Subcutaneous adipose tissue (tissue), 4 donors: ENCODE data around the gene LZTS2. TPM values are rescaled to one million over a fixed set of nuclear protein-coding genes. Genes with fewer than 3 reads are reported as not detected.

ENCODE experiments used
- total RNA-seq, 4 donors: library from RNA; depleted of rRNA; stranded (reverse); fragments of >200 nt; gene quantifications; one replicate each; pipeline ENCODE4 v1.1.0, GENCODE V29; 2016
- TF ChIP-seq, protein P1 (sequence below): fragments of 450-650 bp; IDR thresholded peaks from one replicate; pipeline ENCODE4 v1.5.1; 2016; ENCODE audit warnings: low read depth, mild to moderate bottlenecking, control low read depth, antibody characterized with exemption, moderate library complexity

Gene LZTS2
- total RNA-seq, 4 donors from 2014 or later = 27.4 to 130 (median 45.2) TPM

DNA sequence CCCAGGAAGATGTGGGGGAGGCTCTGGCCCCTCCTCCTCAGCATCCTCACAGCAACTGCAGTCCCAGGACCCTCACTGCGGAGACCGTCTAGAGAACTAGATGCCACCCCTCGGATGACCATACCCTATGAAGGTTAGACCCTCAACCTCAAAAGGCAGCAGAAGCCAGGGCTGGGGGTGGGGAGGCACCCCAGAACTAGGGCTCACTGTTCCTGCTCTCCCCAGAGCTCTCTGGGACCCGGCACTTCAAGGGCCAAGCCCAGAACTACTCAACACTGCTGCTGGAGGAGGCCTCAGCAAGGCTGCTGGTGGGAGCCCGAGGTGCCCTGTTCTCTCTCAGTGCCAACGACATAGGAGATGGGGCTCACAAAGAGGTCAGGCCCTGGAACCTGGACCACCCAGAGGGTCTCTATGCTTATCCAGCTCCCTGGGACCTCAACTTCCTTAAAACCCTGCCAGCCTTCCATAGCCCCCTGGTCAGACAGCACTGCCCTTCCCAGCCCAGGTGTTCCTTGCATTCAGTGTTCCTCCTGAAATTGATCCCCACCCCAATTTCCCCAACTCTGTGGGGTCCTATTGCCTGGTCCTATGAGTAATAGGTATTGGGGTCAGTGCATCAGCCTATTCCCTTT lies 26.6 kb upstream of the LZTS2 start:
- TF ChIP-seq, protein P1, sequence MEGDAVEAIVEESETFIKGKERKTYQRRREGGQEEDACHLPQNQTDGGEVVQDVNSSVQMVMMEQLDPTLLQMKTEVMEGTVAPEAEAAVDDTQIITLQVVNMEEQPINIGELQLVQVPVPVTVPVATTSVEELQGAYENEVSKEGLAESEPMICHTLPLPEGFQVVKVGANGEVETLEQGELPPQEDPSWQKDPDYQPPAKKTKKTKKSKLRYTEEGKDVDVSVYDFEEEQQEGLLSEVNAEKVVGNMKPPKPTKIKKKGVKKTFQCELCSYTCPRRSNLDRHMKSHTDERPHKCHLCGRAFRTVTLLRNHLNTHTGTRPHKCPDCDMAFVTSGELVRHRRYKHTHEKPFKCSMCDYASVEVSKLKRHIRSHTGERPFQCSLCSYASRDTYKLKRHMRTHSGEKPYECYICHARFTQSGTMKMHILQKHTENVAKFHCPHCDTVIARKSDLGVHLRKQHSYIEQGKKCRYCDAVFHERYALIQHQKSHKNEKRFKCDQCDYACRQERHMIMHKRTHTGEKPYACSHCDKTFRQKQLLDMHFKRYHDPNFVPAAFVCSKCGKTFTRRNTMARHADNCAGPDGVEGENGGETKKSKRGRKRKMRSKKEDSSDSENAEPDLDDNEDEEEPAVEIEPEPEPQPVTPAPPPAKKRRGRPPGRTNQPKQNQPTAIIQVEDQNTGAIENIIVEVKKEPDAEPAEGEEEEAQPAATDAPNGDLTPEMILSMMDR = no peak

DNA sequence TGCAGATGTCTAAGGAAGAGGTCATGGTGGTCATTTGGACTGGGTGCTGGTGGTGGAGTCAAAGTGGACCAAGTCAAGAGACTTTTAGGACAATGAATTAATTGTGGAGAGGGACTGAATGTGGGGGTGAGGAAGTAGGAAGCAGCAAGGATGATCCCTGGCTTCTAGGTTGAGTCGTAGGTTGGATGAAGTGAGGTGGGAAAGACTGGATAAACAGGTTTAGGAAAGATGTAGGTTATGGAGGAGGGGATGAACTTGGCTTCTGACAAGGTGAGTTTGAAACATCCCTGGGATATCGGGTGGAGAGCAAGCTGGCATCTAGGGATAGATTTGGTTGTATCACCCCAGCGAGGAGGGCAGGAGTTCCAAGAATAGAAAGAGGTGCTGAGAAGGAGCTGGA lies 22.7 kb upstream of the LZTS2 start:
- TF ChIP-seq, protein P1 = no peak

DNA sequence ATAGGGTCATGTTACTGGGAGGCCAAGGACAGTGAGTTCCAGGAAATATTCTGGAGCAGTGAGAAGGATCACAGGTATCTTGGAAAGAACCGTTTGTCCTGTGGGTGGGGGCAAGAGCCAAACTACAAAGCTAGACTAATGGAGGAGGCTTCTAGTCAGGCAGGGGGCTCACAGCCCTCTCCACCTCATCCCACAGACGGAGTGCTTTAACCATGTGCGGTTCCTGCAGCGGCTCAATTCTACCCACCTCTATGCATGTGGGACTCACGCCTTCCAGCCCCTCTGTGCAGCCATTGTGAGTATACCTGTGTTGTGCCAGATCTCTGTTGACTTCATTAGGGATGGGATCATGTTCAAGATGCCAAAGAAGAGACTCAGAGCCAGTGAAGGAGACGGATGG lies 22.2 kb upstream of the LZTS2 start:
- TF ChIP-seq, protein P1 = no peak

DNA sequence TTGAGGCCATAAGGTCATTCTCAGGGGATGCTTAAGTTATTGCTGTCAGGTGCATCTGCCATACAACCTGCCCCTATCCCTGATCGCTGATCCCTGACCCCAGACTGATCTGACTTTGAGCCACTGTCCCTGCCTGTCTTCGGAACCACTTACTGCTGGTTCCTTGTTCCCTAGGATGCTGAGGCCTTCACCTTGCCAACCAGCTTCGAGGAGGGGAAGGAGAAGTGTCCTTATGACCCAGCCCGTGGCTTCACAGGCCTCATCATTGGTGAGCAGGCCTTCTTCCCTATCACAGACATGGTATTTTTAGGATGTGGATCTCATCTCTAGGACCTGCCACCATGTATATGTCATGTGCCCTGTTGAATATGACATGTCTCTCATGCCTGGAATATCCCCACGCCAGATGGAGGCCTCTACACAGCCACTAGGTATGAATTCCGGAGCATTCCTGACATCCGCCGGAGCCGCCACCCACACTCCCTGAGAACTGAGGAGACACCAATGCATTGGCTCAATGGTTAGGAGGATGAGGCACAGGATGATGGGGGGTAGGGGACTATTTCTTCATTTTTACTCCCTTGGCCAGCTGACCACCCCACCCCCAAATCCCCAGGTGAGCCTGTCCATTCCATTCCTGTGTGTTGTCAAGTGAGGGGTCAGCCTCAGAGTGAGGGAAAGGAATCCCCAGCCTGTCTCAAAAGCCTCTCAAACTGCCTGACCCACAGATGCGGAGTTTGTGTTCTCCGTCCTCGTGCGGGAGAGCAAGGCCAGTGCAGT lies 21.3 kb upstream of the LZTS2 start:
- TF ChIP-seq, protein P1 = no peak

DNA sequence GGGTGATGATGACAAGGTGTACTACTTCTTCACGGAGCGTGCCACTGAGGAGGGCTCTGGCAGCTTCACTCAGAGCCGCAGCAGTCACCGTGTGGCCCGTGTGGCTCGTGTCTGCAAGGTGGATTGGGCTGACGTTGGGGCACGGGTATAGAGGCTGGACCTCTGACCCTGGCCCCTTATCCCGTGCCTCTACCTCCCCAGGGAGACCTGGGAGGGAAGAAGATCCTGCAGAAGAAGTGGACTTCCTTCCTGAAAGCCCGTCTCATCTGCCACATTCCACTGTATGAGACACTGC lies 20.8 kb upstream of the LZTS2 start:
- TF ChIP-seq, protein P1 = no peak

DNA sequence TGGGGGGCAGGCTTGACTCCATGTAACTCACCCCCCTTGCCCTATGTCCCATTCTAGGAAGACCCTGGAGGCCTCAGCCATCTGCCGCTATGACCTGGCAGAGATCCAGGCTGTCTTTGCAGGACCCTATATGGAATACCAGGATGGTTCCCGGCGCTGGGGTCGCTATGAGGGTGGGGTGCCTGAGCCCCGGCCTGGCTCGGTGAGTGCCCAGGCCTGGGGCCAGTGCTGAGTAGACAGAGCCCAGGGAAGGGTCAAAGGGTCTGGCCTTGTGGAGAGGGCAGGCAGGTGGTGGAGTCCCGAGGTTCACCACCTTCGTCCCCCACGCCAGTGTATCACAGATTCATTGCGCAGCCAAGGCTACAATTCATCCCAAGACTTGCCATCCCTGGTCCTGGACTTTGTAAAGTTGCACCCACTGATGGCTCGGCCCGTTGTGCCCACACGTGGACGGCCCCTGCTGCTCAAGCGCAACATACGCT lies 19.8 kb upstream of the LZTS2 start:
- TF ChIP-seq, protein P1 = no peak

DNA sequence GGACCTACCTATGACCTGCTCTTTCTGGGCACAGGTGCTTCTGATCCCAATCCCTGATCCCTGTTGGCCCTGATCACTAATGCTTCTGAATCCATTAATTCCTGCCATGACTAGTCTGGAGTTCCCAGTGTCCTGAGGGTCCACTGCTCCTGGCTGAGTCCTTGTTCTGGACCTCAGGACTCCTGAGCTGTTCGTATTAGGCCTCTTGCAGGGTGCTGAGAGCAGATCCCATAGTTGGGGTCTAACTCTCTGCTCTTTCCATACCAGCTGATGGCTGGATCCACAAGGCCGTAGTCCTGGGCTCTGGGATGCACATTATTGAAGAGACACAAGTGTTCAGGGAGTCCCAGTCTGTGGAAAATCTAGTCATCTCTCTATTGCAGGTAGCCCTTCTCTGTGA lies 19.3 kb upstream of the LZTS2 start:
- TF ChIP-seq, protein P1 = no peak
